Psoas muscle (tissue), 8 donors: Measurements from ENCODE around the gene MBTD1. TPM values are rescaled to one million over a fixed set of nuclear protein-coding genes. Genes with fewer than 3 reads are reported as not detected.

Source experiments
- ATAC-seq, 4 donors: fragments of 200-7000 bp; cut with Tn5 transposase; one replicate each; pipeline ENCODE4 v1.9.1; 2020; ENCODE audit warnings: moderate library complexity in 3 of 4, mild to moderate bottlenecking in 2 of 4
- DNase-seq, 2 donors: peaks; one replicate each; pipeline ENCODE4 v3.0.0-alpha.2; 2020
- H3K27ac ChIP-seq: fragments of 200-600 bp; one replicate; pipeline ENCODE4 v1.8.0; 2022
- H3K27me3 ChIP-seq, 3 donors: fragments of 200-600 bp in 1 of 3; one replicate each; pipeline versions ENCODE4 v1.6.1 to v1.8.0; 2013 to 2022; ENCODE audit warnings: low read length in 2 of 3, mild to moderate bottlenecking in 2 of 3, moderate library complexity in 1 of 3; ENCODE audit not compliant: insufficient read depth in 3 of 3
- H3K36me3 ChIP-seq, 2 donors: fragments of 200-600 bp in 1 of 2; one replicate each; pipeline versions ENCODE4 v1.6.1 to v1.8.0; 2013 to 2022; ENCODE audit warnings: low read depth in 1 of 2, mild to moderate bottlenecking in 1 of 2, moderate library complexity in 1 of 2; ENCODE audit not compliant: insufficient read depth in 1 of 2
- H3K4me1 ChIP-seq: fragments of 200-600 bp; one replicate; pipeline ENCODE4 v1.8.0; 2022
- H3K4me3 ChIP-seq: fragments of 200-600 bp; one replicate; pipeline ENCODE4 v1.8.0; 2022; ENCODE audit warnings: mild to moderate bottlenecking
- H3K9me3 ChIP-seq: fragments of 200-600 bp; one replicate; pipeline ENCODE4 v1.8.0; 2022
- WGBS, 3 donors: extraction: QIAGEN DNeasy Blood & Tissue Kit; methylation state at CpG; one replicate each; pipeline versions ENCODE4 v1.1.6 to v1.1.7; 2013; 5-methylcytosine and 5-hydroxymethylcytosine counted together
- intact Hi-C, 2 donors: fragments of 100-400 bp; cut with DNase I; formaldehyde crosslinking; loops; one replicate each; pipeline versions ENCODE4 v1.11.0 to v1.14.2; 2022
- polyA plus RNA-seq, 3 donors: library from polyadenylated mRNA; stranded (reverse); fragments of 200-250 nt; gene quantifications; one replicate each; pipeline ENCODE4 v1.2.3, GENCODE V29; 2013
- total RNA-seq, 4 donors: library from RNA; stranded (reverse); fragmentation: NEBNext Ultra II Directional in 2 of 4; extraction: Animal tissue kit (Norgen Biotek cat#: 25700) in 2 of 4; gene quantifications; one replicate each; pipeline versions ENCODE4 v1.2.1 to v1.2.4, GENCODE V29; 2021 to 2023
- TF ChIP-seq, protein P1 (sequence below): fragments of 200-600 bp; IDR thresholded peaks from one replicate; pipeline ENCODE4 v1.8.0; 2022; ENCODE audit warnings: antibody characterized with exemption
- donor health status: healthy with polysubstance abuse.
- donor health status: DM: no; HTN: no; CAD: no; lungs with moderate emphysema.
- donor health status: Bipolar disorder and iron deficiency.
- donor health status: healthy.
- donor health status: DM: yes; HTN: yes; CAD: no.
- donor health status: DM: no; HTN: no; CAD: no.
- donor health status: DM: no; HTN: no; CAD: no.
- donor health status: DM: yes; HTN: yes; CAD: no.

The MBTD1 gene
- total and polyA plus RNA-seq, 7 donors = 2.7 to 7.2 (median 5.7) TPM

DNA sequence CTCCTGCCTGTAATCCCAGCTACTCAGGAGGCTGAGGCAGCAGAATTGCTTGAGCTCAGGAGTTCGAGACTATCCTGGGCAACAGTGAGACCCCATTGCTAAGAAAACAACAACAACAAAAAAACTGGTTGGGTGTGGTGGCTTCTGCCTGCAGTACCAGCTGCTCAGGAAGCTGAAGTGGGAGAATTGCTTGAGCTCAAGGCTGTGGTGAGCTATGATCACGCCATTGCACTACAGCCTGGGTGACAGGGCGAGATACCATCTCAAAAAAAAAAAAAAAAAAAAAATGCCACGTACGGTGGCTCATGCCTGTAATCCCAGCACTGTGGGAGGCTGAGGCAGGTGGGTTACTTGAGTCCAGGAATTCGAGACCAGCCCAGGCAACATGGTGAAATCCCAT is 59.6 kb downstream of the MBTD1 start:
- TF ChIP-seq, protein P1, sequence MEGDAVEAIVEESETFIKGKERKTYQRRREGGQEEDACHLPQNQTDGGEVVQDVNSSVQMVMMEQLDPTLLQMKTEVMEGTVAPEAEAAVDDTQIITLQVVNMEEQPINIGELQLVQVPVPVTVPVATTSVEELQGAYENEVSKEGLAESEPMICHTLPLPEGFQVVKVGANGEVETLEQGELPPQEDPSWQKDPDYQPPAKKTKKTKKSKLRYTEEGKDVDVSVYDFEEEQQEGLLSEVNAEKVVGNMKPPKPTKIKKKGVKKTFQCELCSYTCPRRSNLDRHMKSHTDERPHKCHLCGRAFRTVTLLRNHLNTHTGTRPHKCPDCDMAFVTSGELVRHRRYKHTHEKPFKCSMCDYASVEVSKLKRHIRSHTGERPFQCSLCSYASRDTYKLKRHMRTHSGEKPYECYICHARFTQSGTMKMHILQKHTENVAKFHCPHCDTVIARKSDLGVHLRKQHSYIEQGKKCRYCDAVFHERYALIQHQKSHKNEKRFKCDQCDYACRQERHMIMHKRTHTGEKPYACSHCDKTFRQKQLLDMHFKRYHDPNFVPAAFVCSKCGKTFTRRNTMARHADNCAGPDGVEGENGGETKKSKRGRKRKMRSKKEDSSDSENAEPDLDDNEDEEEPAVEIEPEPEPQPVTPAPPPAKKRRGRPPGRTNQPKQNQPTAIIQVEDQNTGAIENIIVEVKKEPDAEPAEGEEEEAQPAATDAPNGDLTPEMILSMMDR = no peak
- no peak overlapping the region for H3K4me3 ChIP-seq
- H3K9me3 ChIP-seq = no peaks in the 10 kb centered on the region
- WGBS, 3 donors = 89 to 99% (median 96%) methylated on average over 6 of the region's 6 CpGs
- no peaks in the 10 kb centered on the region for H3K27me3 ChIP-seq
- intact Hi-C loops = no loop called here
- H3K4me1 ChIP-seq = no peaks in the 10 kb centered on the region
- DNase-seq (no peak), ATAC-seq (no peak)
- peaks cover 6 to 99% of the 10 kb centered on the region in 2 donors for H3K36me3 ChIP-seq
- no peak overlapping the region for H3K27ac ChIP-seq

DNA sequence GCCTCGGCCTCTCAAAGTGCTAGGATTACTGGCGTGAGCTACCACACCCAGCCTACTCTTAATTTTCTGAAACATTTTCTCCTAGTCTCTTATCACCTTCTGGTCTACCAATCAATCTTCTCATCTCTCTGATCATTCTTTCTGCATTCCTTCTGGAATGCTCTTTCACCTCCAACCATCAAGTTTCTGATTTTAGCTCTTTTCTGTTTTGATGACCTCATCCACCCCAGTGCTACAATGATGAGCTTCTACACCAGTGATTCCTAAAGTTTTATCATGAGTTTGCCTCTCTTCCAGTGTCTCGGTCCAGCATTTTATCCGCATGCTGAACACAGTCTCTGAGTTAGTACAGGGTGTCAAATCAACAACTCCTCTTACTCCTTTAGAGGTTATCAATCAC is 62.1 kb downstream of the MBTD1 start:
- Histone ChIP-seq H3K9me3 (no peaks in the 10 kb centered on the region), H3K27ac (no peak overlapping the region), H3K27me3 (no peaks in the 10 kb centered on the region), H3K36me3 (peaks cover 3 to 99% of the 10 kb centered on the region in 2 donors), H3K4me1 (no peaks in the 10 kb centered on the region), H3K4me3 (no peak overlapping the region)
- ATAC-seq (no peak), DNase-seq (no peak)
- intact Hi-C loops = no loop called here
- WGBS, 3 donors = 94 to 99% (median 95%) methylated on average over 4 of the region's 4 CpGs
- TF ChIP-seq, protein P1 = no peak

DNA sequence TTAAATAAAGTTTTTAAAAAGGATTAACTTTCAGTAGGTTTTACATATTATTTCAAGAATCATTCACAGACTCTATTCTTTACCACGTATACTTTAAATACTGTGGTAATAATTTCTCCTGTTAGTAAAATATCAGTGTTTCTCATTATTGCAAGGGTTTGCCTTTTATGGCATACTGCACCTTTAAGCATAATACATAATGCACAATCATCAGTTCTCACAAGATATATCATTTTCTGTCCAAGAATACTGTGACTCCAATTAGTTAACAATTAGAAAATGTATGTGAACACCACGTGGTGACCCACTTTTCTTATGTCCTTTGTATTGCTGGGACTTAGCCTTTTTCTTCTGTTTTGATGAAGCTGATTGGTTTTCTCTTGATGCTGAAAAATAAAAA is 68.0 kb downstream of the MBTD1 start:
- Histone ChIP-seq H3K4me1 (no peaks in the 10 kb centered on the region), H3K36me3 (peaks cover 5 to 94% of the 10 kb centered on the region in 2 donors), H3K27me3 (no peaks in the 10 kb centered on the region), H3K9me3 (no peaks in the 10 kb centered on the region), H3K27ac (no peak overlapping the region), H3K4me3 (no peak overlapping the region)
- 90% methylated on average over 2 of the region's 2 CpGs for WGBS, 3 donors
- intact Hi-C loops = no loop called here
- TF ChIP-seq, protein P1 = no peak
- no peak for DNase-seq
- no peak for ATAC-seq

DNA sequence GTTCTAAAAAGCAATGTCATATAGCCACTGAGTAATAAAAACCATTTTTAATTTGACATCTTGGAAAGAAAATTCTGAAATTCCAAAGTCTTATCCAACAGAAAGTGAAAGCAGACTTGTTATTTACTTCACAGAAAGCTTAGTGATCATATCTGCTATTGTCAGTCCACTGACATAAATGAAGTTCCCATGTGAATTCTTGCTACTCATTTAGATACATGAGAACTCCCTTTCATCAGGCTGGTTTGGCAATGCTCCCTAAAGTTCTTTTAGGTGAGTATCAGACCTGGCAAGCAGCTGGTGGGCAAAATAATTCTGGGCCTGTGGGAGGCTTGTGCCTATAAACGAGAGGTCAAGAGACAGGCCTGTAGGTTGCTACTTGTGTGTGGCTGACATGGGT is 70.2 kb downstream of the MBTD1 start:
- H3K4me1 ChIP-seq = no peaks in the 10 kb centered on the region
- peak overlapping the region; percentile 33 for H3K27ac ChIP-seq
- H3K27me3 ChIP-seq = no peaks in the 10 kb centered on the region
- H3K36me3 ChIP-seq = peaks cover 5 to 93% of the 10 kb centered on the region in 2 donors
- ATAC-seq = peak; percentile 28 to 68 (median 52)
- 37 to 54% (median 52%) methylated on average over 1 of the region's 1 CpG for WGBS, 3 donors
- TF ChIP-seq, protein P1 = no peak
- H3K9me3 ChIP-seq = no peaks in the 10 kb centered on the region
- no peak overlapping the region for H3K4me3 ChIP-seq
- DNase-seq = no peak
- intact Hi-C loops = no loop called here

DNA sequence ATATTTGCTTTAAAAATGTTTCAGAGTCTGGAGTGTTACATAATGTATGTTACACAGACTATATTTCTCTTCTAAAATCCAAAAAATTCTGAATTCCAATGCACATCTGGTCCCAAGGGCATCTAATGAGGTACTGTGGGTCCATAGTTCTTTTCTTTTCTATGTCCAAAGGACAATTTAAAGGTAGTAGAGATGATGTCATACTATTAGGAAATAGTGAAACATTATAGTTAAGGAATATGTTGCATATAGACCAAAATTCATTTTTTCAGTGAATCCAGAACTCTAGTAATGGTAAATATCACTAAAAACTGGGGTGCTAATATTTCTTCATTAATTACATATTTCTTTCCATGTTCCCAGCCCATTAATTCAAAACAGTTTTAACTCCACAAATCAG is 70.7 kb downstream of the MBTD1 start:
- Histone ChIP-seq H3K4me3 (no peak overlapping the region), H3K9me3 (no peaks in the 10 kb centered on the region), H3K4me1 (no peaks in the 10 kb centered on the region), H3K27me3 (no peaks in the 10 kb centered on the region), H3K27ac (no peak overlapping the region), H3K36me3 (peaks cover 5 to 93% of the 10 kb centered on the region in 2 donors)
- intact Hi-C loops = no loop called here
- ATAC-seq = no peak
- TF ChIP-seq, protein P1 = no peak
- DNase-seq = no peak
